Muscle layer of colon (tissue), 2 donors: Measurements from ENCODE around the gene ICAM1.
A peak's percentile ranks its signal among the peaks of the same experiment; 100 is the strongest.

ENCODE experiments used
- H3K27ac ChIP-seq: one replicate; pipeline ENCODE4 v1.7.0; 2013; ENCODE audit warnings: low read depth, mild to moderate bottlenecking, low read length, moderate library complexity
- H3K27me3 ChIP-seq, 2 donors: one replicate each; pipeline ENCODE4 v1.7.0; 2013; ENCODE audit warnings: low read length in 2 of 2, mild to moderate bottlenecking in 2 of 2; ENCODE audit not compliant: insufficient read depth in 2 of 2, control insufficient read depth in 1 of 2
- H3K36me3 ChIP-seq: one replicate; pipeline ENCODE4 v1.7.0; 2013; ENCODE audit warnings: mild to moderate bottlenecking, low read length; ENCODE audit not compliant: insufficient read depth
- H3K4me1 ChIP-seq: one replicate; pipeline ENCODE4 v1.7.0; 2013; ENCODE audit warnings: mild to moderate bottlenecking, low read length; ENCODE audit not compliant: insufficient read depth
- H3K4me3 ChIP-seq, 2 donors: one replicate each; pipeline ENCODE4 v1.7.0; 2013; ENCODE audit warnings: low read length in 2 of 2, low read depth in 1 of 2, mild to moderate bottlenecking in 1 of 2, moderate library complexity in 1 of 2
- H3K9ac ChIP-seq: one replicate; pipeline ENCODE4 v1.7.0; 2013; ENCODE audit warnings: low read length
- H3K9me3 ChIP-seq: one replicate; pipeline ENCODE4 v1.7.0; 2013; ENCODE audit warnings: mild to moderate bottlenecking, low read length
- donor health status: abdominal sarcoma.
- donor health status: Adenocarcinoma of cecum.

The ICAM1 gene

DNA sequence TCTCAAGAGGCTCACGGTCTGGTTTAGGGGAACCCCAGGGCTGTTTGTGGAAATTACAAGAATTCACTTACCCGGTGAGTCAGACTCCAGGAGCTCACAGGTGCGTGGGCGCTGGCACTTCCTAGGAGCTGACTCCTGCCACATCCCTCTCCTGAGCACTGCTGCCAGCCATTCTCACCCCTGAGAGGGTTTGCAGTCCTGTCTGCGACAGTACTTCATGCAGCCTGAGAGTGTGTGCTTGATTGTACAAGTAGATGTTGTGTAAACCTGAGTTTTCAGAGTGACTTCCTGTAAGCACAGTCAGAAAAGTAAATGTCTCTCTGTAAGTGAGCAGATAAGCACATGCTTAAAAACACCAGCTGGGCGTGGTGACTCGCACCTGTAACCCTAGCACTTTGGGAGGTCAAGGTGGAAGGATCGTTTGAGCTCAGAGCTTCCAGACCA, 10.8 kb upstream of the ICAM1 start:
- Histone ChIP-seq H3K27ac (no peak overlapping the region), H3K36me3 (peaks cover 32% of the 10 kb centered on the region), H3K4me3 (no peak overlapping the region), H3K4me1 (no peaks in the 10 kb centered on the region), H3K27me3 (no peaks in the 10 kb centered on the region), H3K9me3 (no peaks in the 10 kb centered on the region), H3K9ac (no peak overlapping the region)

DNA sequence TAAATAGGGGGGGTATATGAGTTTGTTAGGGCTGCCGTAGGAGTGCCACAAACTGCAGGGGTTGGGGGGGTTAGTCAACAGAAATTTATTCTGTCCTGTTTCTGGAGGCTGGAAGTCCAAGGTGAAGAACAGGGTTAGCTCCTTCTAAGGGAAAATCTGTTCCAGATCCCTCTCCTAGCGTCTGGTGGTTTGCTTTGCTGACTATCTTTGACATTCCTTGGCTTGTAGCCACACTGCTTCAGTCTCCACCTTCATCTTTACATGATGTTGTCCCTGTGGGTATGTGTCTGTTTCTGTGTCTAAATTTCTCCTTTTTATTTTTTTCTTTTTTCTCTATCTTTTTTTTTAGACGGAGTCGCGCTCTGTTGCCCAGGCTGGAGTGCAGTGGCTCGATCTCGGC, 8.1 kb upstream of the ICAM1 start:
- no peak overlapping the region for H3K27ac ChIP-seq
- no peak overlapping the region for H3K9ac ChIP-seq
- H3K9me3 ChIP-seq: no peaks in the 10 kb centered on the region
- H3K4me3 ChIP-seq: no peak overlapping the region
- H3K27me3 ChIP-seq: no peaks in the 10 kb centered on the region
- peaks cover 16% of the 10 kb centered on the region for H3K36me3 ChIP-seq
- no peaks in the 10 kb centered on the region for H3K4me1 ChIP-seq

DNA sequence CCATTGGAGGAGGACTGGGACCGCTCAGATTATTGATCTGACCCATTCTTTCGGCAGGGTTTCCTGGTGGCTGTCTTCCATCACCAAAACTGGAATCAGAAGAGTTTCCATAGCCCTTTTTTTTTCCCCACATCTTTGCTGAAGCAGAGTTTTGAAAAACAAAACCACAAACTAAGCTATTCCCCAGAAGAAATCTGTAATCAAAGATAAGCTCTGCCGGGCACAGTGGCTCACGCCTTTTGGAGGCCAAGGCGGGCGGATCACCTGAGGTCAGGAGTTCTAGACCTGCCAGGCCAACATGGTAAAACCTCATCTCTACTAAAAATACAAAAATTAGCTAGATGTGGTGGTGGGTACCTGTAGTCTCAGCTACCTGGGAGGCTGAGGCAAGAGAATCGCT, 4.2 kb upstream of the ICAM1 start:
- Histone ChIP-seq H3K36me3 (no peaks in the 10 kb centered on the region), H3K9ac (no peak overlapping the region), H3K27me3 (peaks cover 7 to 19% of the 10 kb centered on the region in 2 donors), H3K4me1 (peaks cover 4% of the 10 kb centered on the region), H3K4me3 (no peak overlapping the region), H3K27ac (no peak overlapping the region), H3K9me3 (no peaks in the 10 kb centered on the region)

DNA sequence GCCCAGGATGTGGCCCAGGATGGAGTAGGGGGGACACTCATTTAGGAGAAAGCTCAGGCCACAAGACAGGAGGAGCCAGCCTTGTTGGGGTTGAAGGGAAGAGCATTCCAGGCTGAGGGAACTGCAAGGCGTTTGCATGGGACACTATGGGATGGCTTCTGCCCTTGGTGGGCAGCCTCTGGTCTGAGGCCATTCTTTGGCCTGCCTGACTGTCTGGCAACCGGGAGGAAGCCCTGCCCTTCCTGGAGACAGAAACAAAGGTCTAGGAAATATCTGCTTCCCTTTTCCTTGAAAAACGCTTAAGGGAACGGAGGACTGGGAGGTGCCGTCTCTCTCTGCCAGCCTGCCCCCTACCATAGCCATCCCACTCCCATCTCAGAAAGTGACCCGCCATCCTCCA, 2.8 kb upstream of the ICAM1 start:
- Histone ChIP-seq H3K27ac (no peak overlapping the region), H3K27me3 (peaks cover 7 to 19% of the 10 kb centered on the region in 2 donors), H3K36me3 (no peaks in the 10 kb centered on the region), H3K9ac (no peak overlapping the region), H3K9me3 (no peaks in the 10 kb centered on the region), H3K4me1 (peaks cover 4% of the 10 kb centered on the region), H3K4me3 (no peak overlapping the region)

DNA sequence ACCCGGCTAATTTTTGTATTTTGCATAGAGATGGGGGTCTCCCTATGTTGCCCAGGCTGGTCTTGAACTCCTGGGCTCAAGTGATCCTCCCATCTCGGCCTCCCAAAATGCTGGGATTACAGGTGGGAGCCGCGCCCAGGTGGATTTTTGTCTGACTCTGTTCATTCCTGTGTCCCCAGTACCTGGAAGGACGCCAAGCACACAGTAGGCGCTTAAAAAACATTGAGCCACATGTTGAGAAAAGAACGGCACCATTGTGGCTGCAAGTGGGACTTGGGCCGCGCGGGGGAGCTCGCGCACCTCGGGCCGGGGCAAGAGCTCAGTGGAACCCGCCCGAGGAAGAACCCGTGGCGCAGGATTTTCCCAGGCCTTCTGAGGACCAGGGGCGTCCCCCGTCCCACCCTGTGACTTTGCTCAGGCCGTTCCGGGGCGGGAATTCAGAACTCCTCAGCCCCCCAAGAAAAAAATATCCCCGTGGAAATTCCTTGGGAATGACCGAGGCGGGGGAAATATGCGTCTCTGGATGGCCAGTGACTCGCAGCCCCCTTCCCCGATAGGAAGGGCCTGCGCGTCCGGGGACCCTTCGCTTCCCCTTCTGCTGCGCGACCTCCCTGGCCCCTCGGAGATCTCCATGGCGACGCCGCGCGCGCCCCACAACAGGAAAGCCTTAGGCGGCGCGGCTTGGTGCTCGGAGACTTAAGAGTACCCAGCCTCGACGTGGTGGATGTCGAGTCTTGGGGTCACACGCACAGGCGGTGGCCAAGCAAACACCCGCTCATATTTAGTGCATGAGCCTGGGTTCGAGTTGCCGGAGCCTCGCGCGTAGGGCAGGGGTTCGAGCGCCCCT, 1.4 kb upstream of the ICAM1 start:
- Histone ChIP-seq H3K9me3 (no peaks in the 10 kb centered on the region), H3K4me1 (peaks cover 4% of the 10 kb centered on the region), H3K27ac (no peak overlapping the region), H3K36me3 (no peaks in the 10 kb centered on the region), H3K9ac (peak overlapping the region; percentile 21), H3K4me3 (peak overlapping the region; percentile 18 to 50), H3K27me3 (peaks cover 7 to 19% of the 10 kb centered on the region in 2 donors)

DNA sequence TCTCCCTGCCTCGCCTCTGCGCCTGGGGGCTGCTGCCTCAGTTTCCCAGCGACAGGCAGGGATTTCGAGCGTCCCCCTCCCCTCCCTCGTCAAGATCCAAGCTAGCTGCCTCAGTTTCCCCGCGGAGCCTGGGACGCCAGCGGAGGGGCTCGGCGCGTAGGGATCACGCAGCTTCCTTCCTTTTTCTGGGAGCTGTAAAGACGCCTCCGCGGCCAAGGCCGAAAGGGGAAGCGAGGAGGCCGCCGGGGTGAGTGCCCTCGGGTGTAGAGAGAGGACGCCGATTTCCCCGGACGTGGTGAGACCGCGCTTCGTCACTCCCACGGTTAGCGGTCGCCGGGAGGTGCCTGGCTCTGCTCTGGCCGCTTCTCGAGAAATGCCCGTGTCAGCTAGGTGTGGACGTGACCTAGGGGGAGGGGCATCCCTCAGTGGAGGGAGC, 722 bp upstream of the ICAM1 start:
- H3K4me1 ChIP-seq: peaks cover 4% of the 10 kb centered on the region
- H3K9ac ChIP-seq: peak overlapping the region; percentile 21
- peaks cover 7 to 19% of the 10 kb centered on the region in 2 donors for H3K27me3 ChIP-seq
- H3K27ac ChIP-seq: no peak overlapping the region
- H3K4me3 ChIP-seq: peak overlapping the region; percentile 18 to 50
- H3K9me3 ChIP-seq: no peaks in the 10 kb centered on the region
- H3K36me3 ChIP-seq: no peaks in the 10 kb centered on the region

DNA sequence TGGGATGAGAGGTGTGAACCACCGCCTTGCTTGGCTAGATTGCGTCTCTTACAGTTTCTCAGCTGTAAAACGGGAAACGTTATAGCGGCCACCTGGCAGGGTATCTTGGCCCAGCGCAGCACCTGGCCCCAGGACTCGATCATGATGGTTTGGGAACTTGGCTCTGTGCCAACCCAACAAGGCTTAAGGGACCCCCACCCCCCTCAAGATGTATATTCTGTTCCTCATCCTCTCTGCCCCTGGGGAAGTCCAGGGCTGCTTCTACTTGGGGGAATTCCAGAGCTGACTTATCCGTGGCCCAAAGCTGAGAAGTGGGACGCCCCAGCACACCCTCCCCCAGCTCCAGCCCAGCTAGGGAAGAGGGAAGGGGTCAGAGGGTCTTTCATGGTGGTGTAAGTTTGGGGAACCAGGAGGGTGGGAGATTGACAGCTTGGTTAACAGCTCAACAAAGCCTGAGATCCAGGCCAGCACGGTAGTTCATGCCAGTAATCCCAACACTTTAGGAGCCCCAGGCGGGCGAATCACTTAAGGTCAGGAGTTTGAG, 695 bp downstream of the ICAM1 start:
- Histone ChIP-seq H3K36me3 (no peaks in the 10 kb centered on the region), H3K9me3 (no peaks in the 10 kb centered on the region), H3K27me3 (peaks cover 7 to 19% of the 10 kb centered on the region in 2 donors), H3K27ac (no peak overlapping the region), H3K4me1 (peaks cover 4% of the 10 kb centered on the region), H3K9ac (no peak overlapping the region), H3K4me3 (peak overlapping the region; percentile 7 to 50)

DNA sequence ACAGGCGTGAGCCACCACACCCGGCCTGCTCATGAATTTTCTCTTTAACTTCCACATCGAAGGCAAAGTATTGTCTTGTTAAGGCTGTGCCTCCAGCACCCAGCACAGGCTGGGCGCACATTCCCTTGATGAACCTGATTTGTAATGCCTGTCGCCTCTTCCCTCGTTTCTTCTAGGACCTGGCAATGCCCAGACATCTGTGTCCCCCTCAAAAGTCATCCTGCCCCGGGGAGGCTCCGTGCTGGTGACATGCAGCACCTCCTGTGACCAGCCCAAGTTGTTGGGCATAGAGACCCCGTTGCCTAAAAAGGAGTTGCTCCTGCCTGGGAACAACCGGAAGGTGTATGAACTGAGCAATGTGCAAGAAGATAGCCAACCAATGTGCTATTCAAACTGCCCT, 3.7 kb downstream of the ICAM1 start:
- no peaks in the 10 kb centered on the region for H3K9me3 ChIP-seq
- no peak overlapping the region for H3K27ac ChIP-seq
- no peak overlapping the region for H3K9ac ChIP-seq
- peaks cover 7 to 18% of the 10 kb centered on the region in 2 donors for H3K27me3 ChIP-seq
- peaks cover 4% of the 10 kb centered on the region for H3K4me1 ChIP-seq
- H3K36me3 ChIP-seq: no peaks in the 10 kb centered on the region
- no peak overlapping the region for H3K4me3 ChIP-seq

DNA sequence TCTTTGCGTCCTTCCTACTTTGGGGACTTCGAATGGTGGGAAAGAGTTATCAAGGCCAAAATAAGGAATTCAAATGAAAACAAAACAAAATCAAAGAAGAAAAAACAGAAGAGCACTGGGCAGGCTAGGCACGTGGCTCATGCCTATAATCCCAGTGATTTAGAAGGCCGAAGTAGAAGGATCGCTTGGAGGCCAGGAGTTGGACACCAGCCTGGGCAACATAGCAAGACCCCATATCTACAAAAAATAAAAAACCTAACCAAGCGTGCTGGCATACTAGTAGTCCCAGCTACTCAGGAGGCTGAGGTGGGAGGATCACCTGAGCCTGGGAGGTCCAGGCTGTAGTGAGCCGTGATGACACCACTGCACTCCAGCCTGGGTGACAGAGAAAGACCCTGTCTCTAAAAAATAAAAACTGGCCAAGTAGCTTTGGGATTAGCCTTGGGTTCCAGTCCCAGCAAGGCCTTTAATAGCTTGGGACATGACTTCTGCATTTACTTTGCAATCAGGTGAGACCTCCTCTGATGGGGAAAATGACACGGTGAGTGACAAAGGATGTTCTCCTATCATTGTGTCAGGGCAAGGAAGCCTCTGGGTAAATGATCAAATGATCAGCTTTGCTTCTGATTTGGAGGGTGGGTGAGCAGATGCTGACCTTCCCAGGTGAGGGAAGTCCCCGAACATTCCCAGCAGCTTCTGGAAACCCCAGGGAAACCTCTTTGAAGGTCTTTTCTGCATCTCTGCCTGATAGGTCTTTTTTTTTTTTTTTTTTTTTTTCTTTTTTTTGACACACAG, 7.1 kb downstream of the ICAM1 start:
- no peak overlapping the region for H3K27ac ChIP-seq
- no peak overlapping the region for H3K4me3 ChIP-seq
- H3K9me3 ChIP-seq: no peaks in the 10 kb centered on the region
- no peaks in the 10 kb centered on the region for H3K4me1 ChIP-seq
- no peaks in the 10 kb centered on the region for H3K36me3 ChIP-seq
- no peaks in the 10 kb centered on the region for H3K27me3 ChIP-seq
- H3K9ac ChIP-seq: no peak overlapping the region

DNA sequence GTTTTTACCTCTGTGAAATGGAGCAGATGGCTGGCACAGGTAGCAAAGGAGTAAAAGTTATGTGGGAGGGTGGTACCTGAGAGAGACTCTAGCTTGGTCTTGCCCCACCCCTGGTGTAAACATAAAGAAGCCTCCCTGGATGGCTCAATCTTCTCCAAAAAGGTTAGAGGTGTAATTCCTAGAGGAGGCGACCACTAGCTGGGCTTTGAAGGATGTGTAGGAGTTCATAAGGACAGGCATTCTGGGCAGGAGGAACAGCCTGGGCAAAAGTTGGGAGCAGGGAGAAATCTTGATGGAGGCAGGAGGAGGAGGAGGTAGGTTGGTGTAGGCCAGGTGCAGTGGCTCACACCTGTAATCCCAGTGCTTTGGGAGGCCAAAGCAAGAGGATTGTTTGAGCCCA, 8.0 kb downstream of the ICAM1 start:
- H3K36me3 ChIP-seq: no peaks in the 10 kb centered on the region
- H3K4me3 ChIP-seq: no peak overlapping the region
- no peaks in the 10 kb centered on the region for H3K9me3 ChIP-seq
- no peak overlapping the region for H3K27ac ChIP-seq
- H3K9ac ChIP-seq: no peak overlapping the region
- no peaks in the 10 kb centered on the region for H3K27me3 ChIP-seq
- no peaks in the 10 kb centered on the region for H3K4me1 ChIP-seq

DNA sequence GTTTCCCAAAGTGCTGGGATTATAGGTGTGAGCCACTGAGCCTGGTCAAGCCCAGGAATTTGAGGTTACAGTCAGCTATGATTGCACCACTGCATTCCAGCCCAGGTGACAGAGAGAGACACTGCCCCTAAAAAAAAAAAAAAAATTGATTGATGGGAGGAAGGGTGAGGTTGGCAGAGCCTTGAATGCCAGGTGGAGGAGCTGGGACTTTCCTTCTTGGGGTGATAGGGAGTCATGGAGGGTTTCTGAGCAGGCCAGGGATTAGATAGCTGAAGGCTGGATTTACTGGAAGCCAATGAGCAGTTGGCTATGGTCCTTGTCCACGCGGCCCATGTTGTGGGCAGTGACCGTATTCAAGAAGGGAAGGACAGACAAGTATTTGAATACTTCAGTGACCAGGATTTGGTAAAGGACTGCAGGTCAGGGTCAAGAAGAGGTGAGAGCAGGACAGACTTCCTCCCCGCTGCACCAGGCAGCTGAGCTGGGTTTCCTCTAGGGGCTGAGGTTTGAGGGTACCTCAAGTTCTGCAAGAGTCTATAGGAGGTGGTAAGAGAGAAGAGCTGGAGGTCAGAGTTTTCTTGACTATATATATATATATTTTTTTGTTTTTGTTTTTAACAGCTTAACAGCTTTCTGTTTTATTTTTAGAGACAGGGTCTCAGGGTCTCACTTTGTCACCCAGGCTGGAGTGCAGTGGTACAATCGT, 9.0 kb downstream of the ICAM1 start:
- no peaks in the 10 kb centered on the region for H3K36me3 ChIP-seq
- no peak overlapping the region for H3K4me3 ChIP-seq
- H3K9ac ChIP-seq: no peak overlapping the region
- H3K27ac ChIP-seq: no peak overlapping the region
- H3K9me3 ChIP-seq: no peaks in the 10 kb centered on the region
- no peaks in the 10 kb centered on the region for H3K27me3 ChIP-seq
- no peaks in the 10 kb centered on the region for H3K4me1 ChIP-seq
